Liver (tissue), 9 donors: ENCODE data around the gene MPRIP. TPM values are rescaled to one million over a fixed set of nuclear protein-coding genes. Genes with fewer than 3 reads are reported as not detected.

Experiments used
- DNase-seq: peaks from one replicate; pipeline ENCODE4 v3.0.0-alpha.2; 2017; ENCODE audit warnings: low spot score
- H3K27ac ChIP-seq, 2 donors: one replicate each; pipeline ENCODE4 v1.7.0; 2013; ENCODE audit warnings: inconsistent platforms in 2 of 2, low read length in 2 of 2, control low read depth in 1 of 2, low read depth in 1 of 2, mild to moderate bottlenecking in 1 of 2
- H3K27me3 ChIP-seq, 4 donors: one replicate each; pipeline versions ENCODE4 v1.6.1 to v1.7.0; 2013; ENCODE audit warnings: low read length in 3 of 4, inconsistent platforms in 1 of 4, mild to moderate bottlenecking in 1 of 4, moderate library complexity in 1 of 4; ENCODE audit not compliant: control insufficient read depth in 4 of 4, insufficient read depth in 4 of 4
- H3K36me3 ChIP-seq, 4 donors: one replicate each; pipeline versions ENCODE4 v1.6.1 to v1.7.0; 2013; ENCODE audit warnings: low read length in 3 of 4, mild to moderate bottlenecking in 3 of 4, low read depth in 1 of 4, moderate library complexity in 1 of 4; ENCODE audit not compliant: control insufficient read depth in 4 of 4, insufficient read depth in 3 of 4
- H3K4me1 ChIP-seq, 4 donors: one replicate each; pipeline versions ENCODE4 v1.6.1 to v1.7.0; 2013; ENCODE audit warnings: low read length in 3 of 4, mild to moderate bottlenecking in 3 of 4, moderate library complexity in 1 of 4; ENCODE audit not compliant: control insufficient read depth in 4 of 4, insufficient read depth in 4 of 4
- H3K4me3 ChIP-seq, 3 donors: one replicate each; pipeline versions ENCODE4 v1.6.1 to v1.7.0; 2013; ENCODE audit warnings: low read length in 3 of 3, control low read depth in 1 of 3, low read depth in 1 of 3, mild to moderate bottlenecking in 1 of 3
- H3K9ac ChIP-seq, 2 donors: one replicate each; pipeline ENCODE4 v1.7.0; 2013; ENCODE audit warnings: low read length in 2 of 2, mild to moderate bottlenecking in 2 of 2, moderate library complexity in 2 of 2, control low read depth in 1 of 2, low read depth in 1 of 2
- H3K9me3 ChIP-seq, 4 donors: one replicate each; pipeline versions ENCODE4 v1.6.1 to v1.7.0; 2013; ENCODE audit warnings: low read length in 3 of 4; ENCODE audit not compliant: control insufficient read depth in 4 of 4
- EGR1 ChIP-seq, 2 donors: IDR thresholded peaks; 2 replicates each; pipeline ENCODE4 v1.6.1; 2016 to 2018; ENCODE audit warnings: antibody characterized with exemption in 2 of 2, low read depth in 2 of 2
- FOXA1 ChIP-seq: IDR thresholded peaks from 2 replicates; pipeline ENCODE4 v1.6.1; 2016; ENCODE audit warnings: antibody characterized with exemption
- FOXA2 ChIP-seq: IDR thresholded peaks from 2 replicates; pipeline ENCODE4 v1.6.1; 2016; ENCODE audit warnings: antibody characterized with exemption
- GABPA ChIP-seq, 2 donors: IDR thresholded peaks in 1 of 2; conservative IDR thresholded peaks in 1 of 2; 2 replicates each; pipeline ENCODE4 v1.6.1; 2016; ENCODE audit warnings: antibody characterized with exemption in 2 of 2, mild to moderate bottlenecking in 1 of 2, moderate library complexity in 1 of 2
- HNF4A ChIP-seq, 2 donors: conservative IDR thresholded peaks; 2 replicates each; pipeline ENCODE4 v1.6.1; 2016; ENCODE audit warnings: antibody characterized with exemption in 2 of 2, mild to moderate bottlenecking in 2 of 2
- HNF4G ChIP-seq: IDR thresholded peaks from 2 replicates; pipeline ENCODE4 v1.6.1; 2016; ENCODE audit warnings: antibody characterized with exemption
- JUND ChIP-seq, 2 donors: IDR thresholded peaks; 2 replicates each; pipeline ENCODE4 v1.6.1; 2016; ENCODE audit warnings: antibody characterized with exemption in 2 of 2
- NR2F2 ChIP-seq: IDR thresholded peaks from 2 replicates; pipeline ENCODE4 v1.6.1; 2016; ENCODE audit warnings: antibody characterized with exemption
- RAD21 ChIP-seq, 2 donors: IDR thresholded peaks; 2 replicates each; pipeline ENCODE4 v1.6.1; 2016; ENCODE audit warnings: antibody characterized with exemption in 2 of 2, mild to moderate bottlenecking in 2 of 2
- RXRA ChIP-seq, 2 donors: IDR thresholded peaks; 2 replicates each; pipeline ENCODE4 v1.6.1; 2017 to 2018; ENCODE audit warnings: antibody characterized with exemption in 2 of 2, mild to moderate bottlenecking in 1 of 2
- TAF1 ChIP-seq: conservative IDR thresholded peaks from 2 replicates; pipeline ENCODE4 v1.6.1; 2016; ENCODE audit warnings: antibody characterized with exemption, mild to moderate bottlenecking
- YY1 ChIP-seq: IDR thresholded peaks from 2 replicates; pipeline ENCODE4 v1.6.1; 2016; ENCODE audit warnings: antibody characterized with exemption, mild to moderate bottlenecking
- WGBS: extraction: QIAGEN DNeasy Blood & Tissue Kit; methylation state at CpG from one replicate; pipeline ENCODE4 v1.1.7; 2013; 5-methylcytosine and 5-hydroxymethylcytosine counted together
- polyA plus RNA-seq, 2 donors: library from polyadenylated mRNA; stranded (reverse) in 1 of 2; unstranded in 1 of 2; fragments of 200-250 nt in 1 of 2; fragments of >200 nt in 1 of 2; fragmentation: Nextera tagmentation in 1 of 2; extraction: Ambion mirVana in 1 of 2; gene quantifications; one replicate each; pipeline versions ENCODE4 v1.2.1 to v1.2.3, GENCODE V29; 2013 to 2015
- total RNA-seq, 2 donors: library from RNA; depleted of rRNA; stranded (reverse); fragments of >200 nt; gene quantifications; one replicate each; pipeline ENCODE4 v1.2.3, GENCODE V29; 2014
- TF ChIP-seq, protein P1 (sequence below): IDR thresholded peaks from 2 replicates; pipeline ENCODE4 v1.6.1; 2016; ENCODE audit warnings: antibody characterized with exemption
- TF ChIP-seq, protein P2 (sequence below): IDR thresholded peaks from 2 replicates; pipeline ENCODE4 v1.6.1; 2016; ENCODE audit warnings: antibody characterized with exemption, mild to moderate bottlenecking
- TF ChIP-seq, protein P3 (sequence below): IDR thresholded peaks from 2 replicates; pipeline ENCODE4 v1.6.1; 2016; ENCODE audit warnings: antibody characterized with exemption
- donor health status: healthy.
- donor health status: healthy.
- donor health status: healthy.
- donor health status: healthy.
- donor health status: healthy.

Gene MPRIP
- total and polyA plus RNA-seq, 4 donors: 21.2 to 61.9 (median 34.7) TPM

DNA sequence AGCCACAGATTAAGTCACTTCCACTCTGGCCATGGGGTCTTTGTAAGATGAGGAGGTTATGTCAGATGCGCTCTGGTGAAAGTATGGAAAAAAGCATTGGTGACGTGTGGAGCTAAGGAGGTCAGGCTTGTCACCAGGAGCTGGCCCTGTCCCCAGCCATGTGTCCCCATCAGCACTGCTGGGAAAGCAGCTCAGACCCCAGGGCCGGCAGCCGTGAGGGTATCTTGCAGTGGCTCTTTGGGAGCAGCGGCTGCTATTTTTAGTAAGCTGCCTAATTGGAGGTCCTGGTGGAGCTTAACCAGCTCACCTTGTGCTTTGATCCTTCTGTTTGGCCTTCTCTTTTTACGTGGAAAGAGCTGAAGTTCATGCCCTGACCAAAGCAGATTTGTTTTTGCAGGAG is 60.9 kb downstream of the MPRIP start:
- Histone ChIP-seq H3K9ac (no peak overlapping the region), H3K36me3 (peaks cover 1 to 7% (median 3%) of the 10 kb centered on the region in 4 donors), H3K4me1 (peaks cover 0 to 29% (median 8%) of the 10 kb centered on the region in 4 donors), H3K9me3 (no peaks in the 10 kb centered on the region), H3K4me3 (no peak overlapping the region), H3K27me3 (no peaks in the 10 kb centered on the region), H3K27ac (no peak overlapping the region)
- no peak for DNase-seq
- TF ChIP-seq YY1 (no peak), RAD21 (IDR thresholded peaks at IDR 0.05) (no peak), NR2F2 (peak; percentile 32), TAF1 (no peak), JUND (IDR thresholded peaks at IDR 0.05) (no peak), HNF4G (no peak), HNF4A (conservative IDR thresholded peaks at IDR 0.05) (no peak), RXRA (IDR thresholded peaks at IDR 0.05) (peak in 1 of 2 donors; percentile 18)
- TF ChIP-seq, protein P1, sequence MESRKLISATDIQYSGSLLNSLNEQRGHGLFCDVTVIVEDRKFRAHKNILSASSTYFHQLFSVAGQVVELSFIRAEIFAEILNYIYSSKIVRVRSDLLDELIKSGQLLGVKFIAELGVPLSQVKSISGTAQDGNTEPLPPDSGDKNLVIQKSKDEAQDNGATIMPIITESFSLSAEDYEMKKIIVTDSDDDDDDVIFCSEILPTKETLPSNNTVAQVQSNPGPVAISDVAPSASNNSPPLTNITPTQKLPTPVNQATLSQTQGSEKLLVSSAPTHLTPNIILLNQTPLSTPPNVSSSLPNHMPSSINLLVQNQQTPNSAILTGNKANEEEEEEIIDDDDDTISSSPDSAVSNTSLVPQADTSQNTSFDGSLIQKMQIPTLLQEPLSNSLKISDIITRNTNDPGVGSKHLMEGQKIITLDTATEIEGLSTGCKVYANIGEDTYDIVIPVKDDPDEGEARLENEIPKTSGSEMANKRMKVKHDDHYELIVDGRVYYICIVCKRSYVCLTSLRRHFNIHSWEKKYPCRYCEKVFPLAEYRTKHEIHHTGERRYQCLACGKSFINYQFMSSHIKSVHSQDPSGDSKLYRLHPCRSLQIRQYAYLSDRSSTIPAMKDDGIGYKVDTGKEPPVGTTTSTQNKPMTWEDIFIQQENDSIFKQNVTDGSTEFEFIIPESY: no peak
- TF ChIP-seq, protein P2, sequence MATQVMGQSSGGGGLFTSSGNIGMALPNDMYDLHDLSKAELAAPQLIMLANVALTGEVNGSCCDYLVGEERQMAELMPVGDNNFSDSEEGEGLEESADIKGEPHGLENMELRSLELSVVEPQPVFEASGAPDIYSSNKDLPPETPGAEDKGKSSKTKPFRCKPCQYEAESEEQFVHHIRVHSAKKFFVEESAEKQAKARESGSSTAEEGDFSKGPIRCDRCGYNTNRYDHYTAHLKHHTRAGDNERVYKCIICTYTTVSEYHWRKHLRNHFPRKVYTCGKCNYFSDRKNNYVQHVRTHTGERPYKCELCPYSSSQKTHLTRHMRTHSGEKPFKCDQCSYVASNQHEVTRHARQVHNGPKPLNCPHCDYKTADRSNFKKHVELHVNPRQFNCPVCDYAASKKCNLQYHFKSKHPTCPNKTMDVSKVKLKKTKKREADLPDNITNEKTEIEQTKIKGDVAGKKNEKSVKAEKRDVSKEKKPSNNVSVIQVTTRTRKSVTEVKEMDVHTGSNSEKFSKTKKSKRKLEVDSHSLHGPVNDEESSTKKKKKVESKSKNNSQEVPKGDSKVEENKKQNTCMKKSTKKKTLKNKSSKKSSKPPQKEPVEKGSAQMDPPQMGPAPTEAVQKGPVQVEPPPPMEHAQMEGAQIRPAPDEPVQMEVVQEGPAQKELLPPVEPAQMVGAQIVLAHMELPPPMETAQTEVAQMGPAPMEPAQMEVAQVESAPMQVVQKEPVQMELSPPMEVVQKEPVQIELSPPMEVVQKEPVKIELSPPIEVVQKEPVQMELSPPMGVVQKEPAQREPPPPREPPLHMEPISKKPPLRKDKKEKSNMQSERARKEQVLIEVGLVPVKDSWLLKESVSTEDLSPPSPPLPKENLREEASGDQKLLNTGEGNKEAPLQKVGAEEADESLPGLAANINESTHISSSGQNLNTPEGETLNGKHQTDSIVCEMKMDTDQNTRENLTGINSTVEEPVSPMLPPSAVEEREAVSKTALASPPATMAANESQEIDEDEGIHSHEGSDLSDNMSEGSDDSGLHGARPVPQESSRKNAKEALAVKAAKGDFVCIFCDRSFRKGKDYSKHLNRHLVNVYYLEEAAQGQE: no peak
- TF ChIP-seq, protein P3, sequence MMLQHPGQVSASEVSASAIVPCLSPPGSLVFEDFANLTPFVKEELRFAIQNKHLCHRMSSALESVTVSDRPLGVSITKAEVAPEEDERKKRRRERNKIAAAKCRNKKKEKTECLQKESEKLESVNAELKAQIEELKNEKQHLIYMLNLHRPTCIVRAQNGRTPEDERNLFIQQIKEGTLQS: no peak
- 84% methylated on average over 6 of the region's 6 CpGs for WGBS

DNA sequence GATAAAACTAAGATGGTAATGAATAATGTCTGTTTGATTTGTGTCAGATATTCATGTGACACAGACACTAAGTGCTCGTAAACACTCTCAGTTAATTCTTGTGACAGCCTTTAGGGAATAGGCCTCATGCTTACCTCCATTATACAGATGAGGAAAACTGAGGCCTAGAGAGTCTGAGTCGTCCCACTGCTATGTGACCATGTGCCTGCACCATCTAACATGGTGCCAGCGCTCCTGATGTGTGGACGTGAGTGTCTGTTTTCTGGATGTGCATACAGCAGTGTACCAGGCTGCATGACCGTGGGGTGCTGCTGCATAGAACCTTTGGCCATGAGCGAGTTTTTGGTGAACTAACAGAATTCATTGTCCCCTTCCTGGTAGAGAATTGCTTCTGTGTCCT is 61.8 kb downstream of the MPRIP start:
- peaks cover 1 to 7% (median 3%) of the 10 kb centered on the region in 4 donors for H3K36me3 ChIP-seq
- DNase-seq: no peak
- H3K4me1 ChIP-seq: peaks cover 0 to 32% (median 12%) of the 10 kb centered on the region in 4 donors
- TF ChIP-seq TAF1: no peak
- no peak for TF ChIP-seq EGR1 (IDR thresholded peaks at IDR 0.05; ENCODE audit: low read depth in 2 of 2)
- TF ChIP-seq FOXA1: no peak
- no peak for TF ChIP-seq YY1
- TF ChIP-seq NR2F2: no peak
- TF ChIP-seq GABPA (IDR thresholded peaks at IDR 0.05 in 1 of 2, conservative IDR thresholded peaks at IDR 0.05 in 1 of 2): no peak
- TF ChIP-seq FOXA2: no peak
- no peak for TF ChIP-seq JUND (IDR thresholded peaks at IDR 0.05)
- TF ChIP-seq, protein P1: no peak
- TF ChIP-seq RAD21 (IDR thresholded peaks at IDR 0.05): no peak
- no peak overlapping the region for H3K9ac ChIP-seq
- H3K27me3 ChIP-seq: no peaks in the 10 kb centered on the region
- WGBS: 96% methylated on average over 6 of the region's 6 CpGs
- peak overlapping the region in 1 of 2 donors; percentile 1 for H3K27ac ChIP-seq
- H3K4me3 ChIP-seq: no peak overlapping the region
- no peaks in the 10 kb centered on the region for H3K9me3 ChIP-seq
